AG08396 (cell line): ENCODE results near the gene GPATCH1.
A peak's percentile ranks its signal among the peaks of the same experiment; 100 is the strongest.

Experiments used
- DNase-seq: peaks from one replicate; pipeline ENCODE4 v3.0.0; 2012; ENCODE audit warnings: low spot score, mixed read lengths

The GPATCH1 gene

DNA sequence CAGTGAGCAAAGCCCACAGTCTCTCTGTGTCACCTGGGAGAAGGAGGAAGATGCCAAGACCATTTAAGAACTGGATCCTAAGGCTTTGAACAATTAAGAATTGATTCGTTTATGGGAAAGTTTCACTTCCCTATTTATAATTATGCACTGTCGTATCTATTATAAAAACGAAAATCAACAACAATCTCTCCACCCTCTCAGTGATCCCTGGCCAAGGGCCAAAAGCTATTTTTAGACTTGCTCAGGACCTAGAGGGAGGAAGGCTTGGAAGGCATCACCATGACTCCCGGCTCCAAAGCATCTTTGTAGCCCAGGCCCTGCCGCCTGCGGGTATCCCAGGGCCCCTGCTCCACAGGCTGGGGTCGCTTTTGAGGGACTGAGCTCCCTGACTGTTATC is 17.6 kb upstream of the GPATCH1 start:
- peak; percentile 41 for DNase-seq

- no peak for DNase-seq
Observed at GRCh38 chr19:33063753-33064457, 17.1 kb upstream of the GPATCH1 start.

DNA sequence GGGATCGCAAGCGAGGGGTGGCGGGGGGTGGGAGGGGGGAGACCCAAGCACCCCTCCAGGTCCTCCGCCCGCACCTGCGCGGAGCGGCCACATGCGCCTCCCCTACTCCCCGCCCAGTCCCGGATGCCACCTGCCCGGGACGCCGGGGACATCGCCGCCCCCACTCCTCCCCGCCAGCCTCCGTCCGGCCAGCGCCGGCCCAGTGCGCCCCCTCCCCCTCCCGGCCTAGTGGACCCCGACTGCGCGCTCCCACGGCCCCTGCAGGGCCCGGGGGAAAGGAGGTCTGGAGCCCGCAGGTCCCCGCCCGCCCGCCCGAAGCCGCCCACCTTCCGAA is 16.6 kb upstream of the GPATCH1 start:
- DNase-seq: peak; percentile 31

- peak; percentile 95 for DNase-seq
Observed at GRCh38 chr19:33064792-33065550, 16.0 kb upstream of the GPATCH1 start, which contains the start of gene RHPN2. Gene RHPN2, minus strand, starts transcription at chr19:33064888. Its CDS starts 36 bp downstream, at chr19:33064852.

GRCh38 chr19:33066543-33066942 is 14.4 kb upstream of the GPATCH1 start:
- DNase-seq: no peak

DNA sequence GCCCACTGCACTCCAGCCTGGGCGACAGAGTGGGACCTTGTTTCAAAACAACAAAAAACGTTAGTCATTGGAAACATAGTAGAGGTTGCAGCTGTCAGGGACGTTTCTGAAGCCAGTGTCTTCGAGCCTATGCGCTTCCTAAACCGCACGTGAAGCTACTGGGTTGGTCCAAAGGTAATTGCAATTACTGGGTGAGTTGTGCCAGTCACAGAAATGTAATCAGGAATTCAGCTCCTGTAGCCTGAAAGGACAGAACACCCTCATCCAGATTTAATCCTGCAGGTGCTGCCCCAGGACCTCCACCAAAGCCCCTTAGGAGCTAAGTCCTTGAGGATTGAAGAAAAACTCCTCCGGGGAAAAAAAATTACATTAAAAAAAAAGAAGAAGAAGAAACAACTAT is 13.9 kb upstream of the GPATCH1 start:
- no peak for DNase-seq

- no peak for DNase-seq
Observed at GRCh38 chr19:33071887-33072286, 9.1 kb upstream of the GPATCH1 start.

DNA sequence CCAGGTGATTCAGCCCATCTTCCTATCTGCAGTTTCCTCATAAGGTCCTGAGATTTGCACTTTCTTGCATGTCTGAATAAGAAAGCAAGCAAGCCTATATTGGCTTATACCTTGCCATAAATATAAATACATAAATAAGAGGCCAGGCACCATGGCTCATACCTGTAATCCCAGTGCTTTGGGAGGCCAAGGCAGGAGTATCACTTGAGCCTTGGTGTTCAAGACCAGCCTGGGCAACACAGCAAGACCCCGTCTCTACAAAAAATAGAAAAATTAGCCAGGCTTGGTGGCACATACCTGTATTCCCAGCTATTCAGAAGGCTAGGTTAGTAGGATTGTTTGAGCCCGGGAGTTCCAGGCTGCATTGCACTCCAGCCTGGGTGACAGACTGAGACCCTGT is 5.5 kb upstream of the GPATCH1 start:
- DNase-seq: no peak

DNA sequence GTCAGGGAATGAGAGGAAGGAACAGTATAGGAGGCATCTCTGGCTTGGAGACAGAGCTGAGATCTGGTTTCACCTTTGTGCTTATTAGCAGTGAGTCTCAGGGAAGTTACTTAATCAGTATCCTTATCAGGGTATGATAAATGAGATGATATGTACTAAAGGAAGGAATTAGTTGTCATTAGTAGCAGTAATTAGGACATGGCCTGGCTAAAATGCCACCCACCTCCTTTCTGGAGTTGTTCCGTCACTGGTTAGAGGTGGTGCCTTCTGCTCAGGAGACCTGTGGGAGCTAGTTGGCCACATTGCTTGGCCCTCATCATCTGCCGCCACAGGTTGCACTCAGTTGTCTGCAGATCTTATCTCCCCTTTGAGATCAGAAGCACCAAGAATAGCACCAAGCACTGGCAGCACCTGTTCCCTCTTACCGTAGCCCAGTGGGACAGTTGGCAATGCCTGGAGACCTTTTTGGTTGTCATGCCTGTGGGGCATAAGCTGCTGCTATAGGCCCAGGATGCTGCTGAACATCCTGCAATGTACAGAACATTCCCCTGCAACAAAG is 4.7 kb downstream of the GPATCH1 start:
- DNase-seq: no peak

DNA sequence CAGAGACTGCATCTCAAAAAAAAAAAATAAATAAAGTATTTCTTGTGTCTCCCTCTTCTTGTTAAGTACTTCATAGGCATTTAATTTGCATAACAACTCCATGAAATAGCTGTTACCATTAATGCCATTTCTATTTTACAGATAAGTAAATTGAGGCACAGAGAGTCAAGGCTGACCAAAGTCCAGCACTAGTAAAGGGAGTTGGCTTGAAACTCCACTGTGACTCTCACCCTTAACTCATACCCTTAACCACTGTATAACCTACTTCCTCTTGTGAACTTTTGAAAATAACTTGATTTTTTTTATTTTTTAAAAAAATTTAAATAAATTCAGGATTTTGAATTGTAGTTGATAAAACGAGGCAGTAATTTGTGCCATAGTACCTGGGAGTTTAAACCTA is 6.0 kb downstream of the GPATCH1 start:
- no peak for DNase-seq

GRCh38 chr19:33089010-33089409 is 8.0 kb downstream of the GPATCH1 start:
- DNase-seq: no peak

- no peak for DNase-seq
Observed at GRCh38 chr19:33090179-33090578, 9.2 kb downstream of the GPATCH1 start.

DNA sequence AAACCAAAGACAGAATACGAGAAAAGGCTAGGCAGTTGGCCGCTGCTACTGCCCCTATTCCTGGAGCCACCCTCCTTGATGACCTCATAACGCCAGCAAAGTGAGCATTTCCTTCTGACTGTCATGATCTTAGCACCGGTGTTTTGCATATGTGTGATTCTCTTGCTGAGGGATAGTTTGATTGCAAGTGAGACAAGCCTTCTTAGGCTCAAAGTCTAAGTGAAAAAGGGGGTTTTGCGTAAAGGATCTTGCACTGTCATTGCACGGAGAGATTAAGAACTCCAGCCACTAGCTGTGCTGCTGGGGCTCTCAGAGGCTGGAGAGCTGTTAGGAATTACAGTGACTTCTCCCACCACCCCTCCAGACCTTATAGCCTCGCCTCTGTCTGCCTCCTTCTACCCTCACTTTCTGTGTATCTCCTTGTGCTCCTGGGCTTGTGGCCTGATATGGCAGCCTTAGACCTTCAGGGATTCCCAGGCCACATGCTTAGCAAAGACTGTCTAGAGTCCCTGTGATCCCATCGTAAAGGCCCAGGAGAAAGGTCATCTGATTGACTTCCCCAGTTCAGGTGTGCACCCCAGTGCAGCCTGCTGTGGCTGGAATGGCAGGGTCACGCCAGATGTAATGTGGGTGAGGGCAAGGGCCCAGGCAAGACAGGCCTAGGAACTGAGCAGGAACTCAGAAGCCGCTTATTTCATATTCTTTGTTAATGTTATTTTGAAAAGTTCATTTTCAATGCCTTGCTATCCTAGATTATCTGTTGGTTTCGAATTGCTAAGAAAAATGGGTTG is 12.6 kb downstream of the GPATCH1 start:
- DNase-seq: no peak

GRCh38 chr19:33094436-33095067 is 13.6 kb downstream of the GPATCH1 start:
- DNase-seq: no peak

DNA sequence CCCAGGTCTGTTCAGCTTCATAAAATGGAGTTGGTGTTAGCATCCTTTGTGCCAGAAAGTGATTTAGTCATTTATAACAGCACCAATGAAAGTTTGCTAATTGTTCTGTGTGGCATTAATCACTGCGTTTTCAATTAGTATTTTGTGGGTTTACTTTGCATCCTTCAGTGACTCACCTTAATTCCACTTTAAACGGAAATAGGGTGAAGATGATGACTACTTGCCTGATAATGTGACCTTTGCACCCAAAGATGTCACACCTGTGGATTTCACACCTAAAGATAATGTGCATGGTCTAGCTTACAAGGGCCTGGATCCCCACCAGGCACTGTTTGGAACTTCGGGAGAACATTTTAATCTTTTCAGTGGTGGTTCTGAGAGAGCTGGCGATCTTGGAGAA is 15.0 kb downstream of the GPATCH1 start:
- no peak for DNase-seq

DNA sequence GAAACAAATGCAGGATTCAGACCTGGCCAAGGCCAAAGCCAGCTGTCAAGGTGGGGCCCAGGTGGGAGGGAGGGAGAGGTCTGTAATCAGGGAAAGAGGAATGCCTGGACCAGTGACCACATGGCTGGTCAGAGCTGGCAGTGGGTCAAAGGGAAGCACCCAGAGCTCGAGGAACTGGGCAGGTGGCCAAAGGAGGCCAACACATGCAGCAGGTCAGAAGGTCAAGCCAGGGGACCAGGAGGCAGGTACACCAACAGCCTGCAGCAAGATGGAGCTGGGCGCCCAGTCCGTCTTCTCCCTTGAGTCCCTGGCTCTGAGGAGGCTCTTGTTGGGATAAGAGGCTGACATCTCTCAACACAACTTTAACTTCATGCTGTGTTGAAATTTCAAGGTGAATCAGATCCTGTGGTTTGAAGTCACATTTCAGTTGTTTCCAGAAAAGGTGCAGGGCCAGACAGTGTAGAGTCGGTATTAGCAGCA is 17.1 kb downstream of the GPATCH1 start:
- DNase-seq: no peak

DNA sequence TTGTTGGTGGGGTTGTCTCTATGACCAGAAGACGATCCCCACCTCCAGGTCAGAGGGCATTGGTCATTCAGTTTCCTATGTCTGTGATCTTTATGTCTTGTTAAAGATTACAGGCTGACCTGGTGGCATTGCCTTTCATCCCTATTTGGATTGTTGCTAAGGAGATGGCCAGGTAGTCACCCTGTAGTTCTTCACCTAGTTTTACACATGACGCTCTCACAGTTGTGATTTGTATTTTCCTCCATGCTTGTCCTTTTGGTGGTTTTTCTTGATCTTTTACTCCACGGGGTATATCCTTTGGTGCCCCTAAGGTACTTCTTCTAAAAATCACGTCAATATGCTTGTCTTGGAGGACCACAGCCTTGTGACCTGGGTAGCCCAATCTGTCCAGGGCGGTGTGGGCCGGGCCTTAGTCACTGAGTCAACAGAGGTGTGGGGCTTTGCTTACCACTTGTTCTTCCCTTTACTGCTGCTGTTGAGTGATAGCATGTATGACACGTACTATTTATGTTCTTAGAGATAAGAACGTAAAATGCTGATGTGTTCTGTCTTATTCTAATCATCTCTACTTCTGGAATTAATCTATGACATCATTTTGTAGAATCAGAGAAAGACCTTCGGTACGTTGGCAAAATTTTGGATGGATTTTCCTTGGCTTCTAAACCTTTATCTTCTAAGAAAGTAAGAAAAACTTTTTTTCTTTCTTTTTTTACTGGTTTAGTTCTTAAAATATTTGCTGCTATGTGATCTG is 20.1 kb downstream of the GPATCH1 start:
- DNase-seq: no peak

DNA sequence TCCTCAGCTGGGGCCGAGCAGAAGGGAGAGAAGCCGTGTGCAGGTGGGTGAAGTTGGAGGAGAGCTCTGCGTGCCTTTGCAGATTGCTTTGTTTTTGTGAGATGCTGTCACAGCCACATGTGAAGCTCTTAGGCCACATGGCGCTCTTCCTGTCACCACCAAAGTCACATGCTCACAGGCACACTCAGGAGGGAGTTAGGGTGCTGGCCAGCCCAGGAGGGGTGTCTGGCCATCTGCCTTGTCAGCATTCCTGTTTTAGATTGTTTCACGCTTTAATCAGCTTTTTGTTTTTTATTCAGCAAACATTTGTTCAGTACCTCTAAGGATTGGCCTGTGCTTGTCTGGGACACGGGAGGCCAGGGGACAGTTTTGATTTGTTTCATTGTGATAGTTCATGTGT is 21.9 kb downstream of the GPATCH1 start:
- no peak for DNase-seq

DNA sequence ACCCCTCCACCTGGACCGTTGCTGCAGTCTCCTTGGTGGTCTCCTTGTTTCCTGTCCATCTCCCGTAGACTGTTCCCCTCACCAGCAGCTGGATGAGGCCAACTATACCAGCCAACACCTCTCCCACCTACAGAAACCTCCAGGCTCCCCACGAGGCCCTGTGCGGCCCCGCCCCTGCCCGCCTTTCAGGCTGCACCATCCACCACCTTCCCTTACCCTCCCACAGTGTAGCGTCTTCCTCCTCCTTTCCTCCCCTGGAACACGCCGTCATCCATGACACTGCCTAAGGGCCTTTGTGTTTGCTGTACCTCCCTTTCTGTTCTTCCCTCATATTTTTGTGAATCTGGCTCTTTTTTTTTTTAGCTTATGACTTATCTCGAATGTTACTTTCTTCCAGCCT is 27.2 kb downstream of the GPATCH1 start:
- no peak for DNase-seq

DNA sequence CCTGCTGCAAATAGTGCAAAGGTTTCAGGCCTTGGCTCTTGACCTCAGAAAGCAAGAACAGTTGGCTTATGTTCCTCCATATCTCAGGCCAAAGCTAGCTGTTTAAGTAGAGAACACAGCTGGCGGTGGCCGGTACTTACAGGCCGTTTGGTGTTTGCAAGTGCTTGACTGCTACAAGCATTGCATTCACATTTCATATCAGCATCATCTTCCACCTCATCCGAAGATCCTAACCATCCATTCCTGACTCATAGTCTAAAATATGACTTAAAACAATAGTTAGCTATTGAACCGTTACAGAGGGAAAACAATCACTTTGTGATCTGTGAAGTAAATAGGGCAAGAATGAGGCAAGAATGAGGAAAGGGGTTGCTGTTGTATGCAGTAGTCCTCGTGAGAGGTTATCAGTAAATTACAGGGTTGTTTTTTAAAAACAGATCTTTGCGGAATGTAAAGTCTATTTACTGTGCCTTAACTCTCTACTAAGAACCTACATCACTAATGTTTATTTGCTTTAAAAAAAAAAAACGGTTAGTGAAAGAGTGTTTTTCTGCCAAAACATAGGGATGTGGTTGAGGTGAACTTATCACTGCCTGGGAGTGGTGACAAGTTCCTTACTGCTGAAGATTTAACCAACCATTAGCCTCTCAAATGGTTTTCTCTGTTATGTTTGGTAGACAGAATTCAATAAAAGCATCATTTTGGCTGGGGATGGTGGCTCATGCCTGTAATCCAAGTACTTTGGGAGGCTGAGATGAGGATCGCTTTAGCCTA is 29.3 kb downstream of the GPATCH1 start:
- no peak for DNase-seq
